HG03066 (cell line): ENCODE results near the gene AQP12B.
"Not testable (repeated sequence)": the region's sequence is repeated elsewhere in the genome, so short reads cannot be mapped to it uniquely, and the experiment has no call there.

ENCODE experiments used
- ATAC-seq: cut with Tn5 transposase; IDR thresholded peaks from one replicate; pipeline ENCODE4 v1.9.1; 2021; ENCODE audit warnings: low read depth; ENCODE audit not compliant: unreplicated experiment

The AQP12B gene

DNA sequence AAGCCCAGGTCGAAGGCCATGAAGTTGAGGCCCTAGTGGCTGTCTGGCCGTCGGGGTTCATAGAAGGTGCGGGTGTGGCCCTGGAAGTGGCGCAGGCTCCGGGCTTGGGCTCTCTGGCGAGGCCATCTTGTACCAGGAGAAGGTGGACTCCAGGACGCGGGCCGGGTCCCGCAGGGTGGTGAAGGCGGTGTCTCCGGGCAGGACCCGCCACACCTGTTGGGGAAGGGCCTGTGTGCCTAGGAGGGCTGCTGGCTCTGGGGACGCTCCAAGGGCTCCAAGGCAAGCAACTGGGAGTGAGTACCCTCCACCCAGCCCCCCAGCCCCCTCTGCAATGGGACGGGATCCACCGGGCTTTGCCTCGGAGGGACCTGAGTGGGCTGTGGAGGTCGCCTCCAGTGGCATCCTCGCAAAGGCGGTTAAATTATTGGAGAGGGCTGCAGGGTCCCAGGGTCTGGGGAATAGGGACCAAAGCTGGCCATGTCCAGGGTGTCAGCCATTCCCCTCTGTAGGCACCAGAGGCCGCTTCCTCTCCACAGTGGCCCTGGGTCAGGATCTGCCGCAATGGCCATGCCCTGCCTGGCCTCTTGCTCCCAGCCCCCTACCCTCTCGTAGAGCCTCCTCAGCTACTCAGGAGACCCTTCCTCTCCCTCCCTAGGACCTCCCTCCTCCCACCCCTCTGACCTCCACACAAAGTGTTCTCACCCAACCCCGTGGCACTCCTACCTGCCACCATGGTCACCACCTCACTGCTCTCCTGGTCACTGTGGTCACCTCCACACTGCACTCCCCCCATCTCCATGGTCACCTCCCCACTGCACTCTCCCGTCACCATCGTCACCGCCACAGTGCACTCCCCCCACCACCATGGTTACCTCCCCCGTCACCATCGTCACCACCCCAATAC is 19.3 kb upstream of the AQP12B start:
- ATAC-seq, result no peak

DNA sequence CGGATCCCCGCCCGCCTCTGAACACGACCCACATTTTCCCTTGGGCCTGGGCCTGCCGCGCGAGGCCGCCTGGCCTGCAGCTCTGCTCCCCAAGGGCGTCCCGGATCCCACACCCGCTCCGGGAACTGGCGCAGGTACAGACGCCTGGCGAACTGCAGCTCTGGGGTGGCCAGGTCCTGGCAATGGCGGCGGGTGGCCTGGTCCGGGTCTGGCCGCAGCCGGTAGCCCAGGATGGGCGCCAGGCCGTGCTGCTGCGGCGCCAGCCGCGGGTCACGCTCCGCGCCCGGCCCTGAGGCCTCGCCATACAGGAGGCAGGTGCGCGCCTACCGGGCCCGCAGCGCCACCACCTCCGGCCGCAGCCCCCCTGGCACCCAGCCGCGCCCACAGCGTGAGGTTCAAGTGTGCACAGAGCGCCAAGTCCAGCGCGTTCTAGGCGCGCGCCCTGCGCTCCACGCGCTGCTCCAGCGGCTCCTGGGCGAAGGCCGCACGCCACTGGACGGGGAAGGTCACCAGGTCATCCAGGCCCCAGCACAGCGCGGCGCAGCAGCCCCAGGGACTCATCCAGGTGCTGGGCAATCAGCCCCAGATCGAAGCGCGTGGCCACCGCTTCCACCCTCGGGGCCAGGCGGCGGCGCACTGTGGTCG is 18.5 kb upstream of the AQP12B start:
- ATAC-seq, result no peak

DNA sequence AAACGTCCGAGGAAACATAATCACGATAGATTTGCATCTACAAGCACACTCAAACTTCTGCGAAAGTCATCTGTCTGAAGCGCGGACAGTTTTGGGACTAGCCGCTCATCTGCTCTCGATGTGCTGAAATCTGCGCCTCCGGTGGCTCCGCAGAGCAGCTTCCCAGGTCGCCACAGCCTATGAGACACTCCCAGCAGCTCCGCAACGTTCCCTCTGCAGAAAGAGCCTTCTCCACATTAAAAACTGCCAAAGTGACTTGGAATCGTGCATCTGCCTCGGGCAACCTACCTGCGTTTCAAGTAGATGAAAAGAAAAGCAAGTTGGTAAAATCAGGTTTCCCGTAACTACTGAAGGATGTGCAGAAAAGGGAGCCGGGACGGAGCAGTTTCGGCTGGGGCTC is 17.9 kb upstream of the AQP12B start:
- not testable (repeated sequence) for ATAC-seq

DNA sequence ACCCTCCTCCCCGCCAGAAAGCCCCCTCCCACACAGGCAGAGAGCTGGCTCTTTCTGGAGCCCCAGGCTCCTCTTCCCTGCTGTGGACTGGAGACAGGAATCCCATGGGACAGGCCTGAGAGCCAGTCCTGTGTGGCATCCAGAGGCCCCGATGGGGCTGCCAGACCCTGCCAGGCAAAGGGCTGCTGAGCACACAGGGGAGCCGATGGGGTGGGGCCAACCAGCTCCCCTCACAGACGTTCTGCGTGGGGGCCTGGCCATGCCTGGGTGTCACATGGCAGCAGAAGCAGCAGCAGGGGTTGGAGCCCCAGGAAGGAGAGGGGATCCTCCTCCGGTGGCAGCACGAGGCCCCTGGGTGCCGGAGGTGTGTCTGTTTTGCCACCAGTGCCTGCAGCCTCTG is 17.1 kb upstream of the AQP12B start:
- not testable (repeated sequence) for ATAC-seq

DNA sequence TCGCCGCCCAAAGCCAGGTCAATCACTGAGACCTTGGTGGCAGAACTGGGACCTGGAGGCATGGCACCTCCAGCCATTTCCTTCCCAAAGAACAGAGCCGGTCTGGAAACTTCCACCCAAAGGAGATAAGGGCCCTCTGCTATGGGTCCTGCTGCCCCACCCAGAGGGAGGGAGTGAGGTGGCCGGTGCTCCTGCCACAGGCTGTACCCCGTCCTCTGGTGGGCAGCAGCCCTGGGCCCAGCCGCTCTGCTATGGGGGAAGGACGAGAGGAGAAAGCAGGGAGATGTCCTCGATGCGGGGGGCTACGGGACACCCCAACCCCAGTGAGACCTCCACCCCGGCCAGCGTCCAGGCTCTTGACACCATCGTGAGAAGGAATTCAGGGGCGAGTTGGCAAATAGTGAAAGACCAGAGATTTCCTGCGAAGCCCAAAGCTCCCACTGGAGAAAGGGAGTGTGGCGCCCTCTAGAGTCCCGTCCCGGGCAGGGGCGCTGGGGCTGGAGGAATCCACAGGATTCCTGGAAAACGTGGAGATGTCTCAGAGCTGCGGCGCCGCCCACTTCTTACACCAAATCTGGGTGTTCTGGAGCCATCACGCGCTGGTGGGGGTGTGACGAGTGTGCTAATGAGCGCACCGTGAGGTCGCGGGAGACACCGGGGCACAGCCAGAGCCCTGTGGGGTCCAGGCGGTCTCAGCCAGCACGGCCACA is 16.3 kb upstream of the AQP12B start:
- not testable (repeated sequence) for ATAC-seq

DNA sequence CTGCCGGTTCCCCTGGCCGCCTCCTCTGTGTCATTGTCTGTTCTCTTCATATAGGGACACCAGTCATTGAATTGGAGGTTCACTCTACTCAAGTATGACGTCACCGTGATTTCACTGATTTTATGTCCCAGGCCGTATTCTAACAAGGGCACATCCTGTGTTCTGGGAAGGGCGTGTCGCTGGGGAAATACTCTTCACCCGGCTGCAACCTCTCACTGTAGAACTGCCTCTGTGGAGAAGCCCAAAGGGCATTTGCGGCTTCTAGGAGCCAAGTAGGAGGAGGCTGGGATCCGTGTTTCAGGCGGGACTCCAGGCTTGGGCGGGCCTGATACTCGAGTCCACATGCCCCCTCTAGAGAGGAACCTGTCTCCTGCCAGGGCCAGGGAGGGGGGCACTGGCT is 13.8 kb upstream of the AQP12B start:
- not testable (repeated sequence) for ATAC-seq

DNA sequence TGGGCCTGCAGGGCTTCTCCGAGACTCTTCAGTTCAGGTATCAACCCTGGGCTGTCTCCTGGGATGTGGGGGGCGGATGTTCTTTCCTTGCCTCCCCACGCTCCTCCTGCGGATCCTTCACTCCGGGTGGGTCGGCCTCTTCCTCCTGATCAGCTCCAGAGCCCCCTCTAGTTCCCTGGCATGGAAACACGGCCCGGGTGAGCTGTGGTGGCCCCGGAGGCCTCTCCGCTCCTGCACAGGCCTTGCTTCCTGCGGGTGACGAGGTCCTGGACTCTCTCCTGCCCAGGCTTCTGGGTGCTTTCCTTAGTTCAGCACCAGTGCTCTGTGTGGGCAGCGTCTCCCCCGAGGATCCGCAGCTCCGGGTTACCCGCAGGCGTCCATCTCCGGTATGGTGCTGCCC is 12.9 kb upstream of the AQP12B start:
- ATAC-seq, result not testable (repeated sequence)

DNA sequence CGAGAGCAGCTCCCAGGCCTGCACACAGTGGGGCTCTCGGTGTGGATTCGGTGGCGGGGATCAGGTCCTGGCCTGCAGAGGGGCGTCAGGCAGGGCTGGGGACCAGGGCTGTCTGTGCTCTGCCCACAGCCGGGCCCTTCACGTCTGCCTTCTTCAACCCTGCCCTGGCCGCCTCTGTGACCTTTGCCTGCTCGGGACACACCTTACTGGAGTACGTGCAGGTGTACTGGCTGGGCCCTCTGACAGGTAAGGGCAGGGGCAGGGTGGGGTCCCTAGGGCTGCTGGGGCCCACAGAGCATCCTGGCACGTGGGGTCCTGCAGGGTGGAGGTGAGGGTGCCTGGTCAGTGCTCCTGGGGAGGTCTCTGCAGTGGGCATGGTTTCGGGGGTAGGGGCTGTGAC is 11.6 kb upstream of the AQP12B start:
- ATAC-seq, result not testable (repeated sequence)

DNA sequence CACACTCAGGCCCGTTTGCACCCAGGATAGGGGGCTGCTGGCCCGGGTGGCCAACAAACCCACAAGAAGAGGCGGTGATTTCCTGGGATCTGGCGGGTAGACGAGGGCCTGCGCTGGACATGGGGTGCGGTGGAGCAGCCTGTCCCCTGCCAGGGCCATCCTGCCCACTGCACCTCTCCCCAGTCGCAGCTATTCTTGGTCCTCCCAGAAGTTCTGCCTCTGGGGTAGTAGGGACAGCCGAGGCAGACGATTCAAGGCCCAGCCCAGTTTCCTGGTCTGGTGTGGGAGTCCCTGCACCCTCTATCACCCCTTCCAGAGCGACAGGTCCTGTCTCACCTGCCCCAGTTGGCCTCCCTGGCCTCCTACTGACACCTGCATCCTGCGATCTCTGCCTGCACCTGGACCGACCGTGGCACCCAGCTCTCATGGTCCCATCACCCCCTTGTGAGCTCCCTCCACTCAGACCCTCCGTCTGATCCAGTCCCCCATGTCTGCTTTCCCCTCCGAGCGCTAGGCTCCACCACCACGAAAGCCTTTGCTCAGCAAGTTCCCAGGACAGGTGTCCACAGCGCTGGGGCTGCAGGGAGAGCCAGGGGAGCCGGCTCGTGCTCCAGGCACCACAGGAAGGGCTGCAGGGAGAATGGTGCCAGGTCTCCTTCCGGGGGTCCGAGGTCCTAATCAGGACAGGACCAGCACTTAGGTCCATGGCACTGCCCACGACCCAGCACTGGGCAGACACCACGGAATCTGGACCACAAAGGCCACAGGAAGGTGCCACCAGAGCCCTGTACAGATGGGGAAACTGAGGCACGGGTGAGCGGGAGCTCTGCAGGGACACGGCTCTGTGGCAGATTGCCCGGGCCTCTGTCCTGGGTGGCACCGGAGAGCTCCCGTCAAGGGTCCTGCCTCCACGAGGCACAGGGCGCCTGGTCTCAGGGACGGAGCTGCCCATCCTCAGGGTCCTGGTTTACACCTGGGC is 10.2 kb upstream of the AQP12B start:
- not testable (repeated sequence) for ATAC-seq

DNA sequence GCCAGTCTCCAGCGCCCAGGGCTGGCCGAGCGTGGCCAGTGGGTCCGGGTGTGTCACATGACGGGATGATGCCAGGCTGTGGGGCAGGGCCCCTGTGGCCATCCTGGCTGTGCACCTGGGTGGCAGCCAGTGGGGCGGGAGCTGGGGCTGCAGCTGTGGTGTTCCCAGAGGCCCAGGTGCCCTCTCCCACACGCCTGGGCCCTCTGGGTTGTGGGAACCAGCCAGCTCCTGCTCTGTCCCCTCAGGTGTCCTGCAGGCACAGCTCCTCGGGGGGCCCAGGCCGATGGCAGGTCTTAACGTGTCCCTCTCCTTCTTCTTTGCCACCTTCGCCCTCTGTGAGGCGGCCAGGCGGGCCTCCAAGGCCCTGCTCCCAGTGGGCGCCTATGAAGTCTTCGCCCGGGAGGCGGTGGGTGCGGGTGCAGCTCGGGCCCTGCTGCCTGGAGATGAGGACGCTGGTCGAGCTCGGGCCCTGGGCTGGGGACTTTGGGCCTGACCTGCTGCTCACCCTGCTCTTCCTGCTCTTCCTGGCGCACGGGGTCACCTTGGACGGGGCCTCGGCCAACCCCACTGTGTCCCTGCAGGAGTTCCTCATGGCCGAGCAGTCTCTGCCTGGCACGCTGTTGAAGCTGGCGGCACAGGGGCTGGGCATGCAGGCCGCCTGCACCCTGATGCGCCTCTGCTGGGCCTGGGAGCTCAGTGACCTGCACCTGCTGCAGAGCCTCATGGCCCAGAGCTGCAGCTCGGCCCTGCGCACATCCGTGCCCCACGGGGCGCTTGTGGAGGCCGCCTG is 9.1 kb upstream of the AQP12B start, which contains the start of gene AQP12A:
TSS of gene AQP12A (plus strand) at position 236 of the 790 bp plus-strand sequence. CDS start at position 284, 48 bp downstream.
- ATAC-seq, result not testable (repeated sequence)

DNA sequence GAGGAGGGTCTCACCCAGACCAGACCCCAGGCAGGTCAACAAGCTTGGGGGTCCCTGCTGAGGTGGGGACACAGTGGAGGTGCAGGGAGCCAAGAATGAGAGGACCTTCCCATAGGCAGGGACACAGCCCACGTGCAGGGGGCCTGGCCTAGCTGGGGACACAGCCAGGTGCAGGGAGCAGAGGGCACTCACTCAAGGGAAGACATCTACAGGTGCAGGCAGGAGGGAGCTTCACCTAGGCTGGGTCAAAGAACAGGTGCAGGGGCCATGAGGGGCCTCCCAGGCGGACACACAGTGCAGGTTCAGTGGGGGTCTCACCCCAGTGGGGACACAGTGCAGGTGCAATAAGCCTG is 8.4 kb upstream of the AQP12B start:
- not testable (repeated sequence) for ATAC-seq

DNA sequence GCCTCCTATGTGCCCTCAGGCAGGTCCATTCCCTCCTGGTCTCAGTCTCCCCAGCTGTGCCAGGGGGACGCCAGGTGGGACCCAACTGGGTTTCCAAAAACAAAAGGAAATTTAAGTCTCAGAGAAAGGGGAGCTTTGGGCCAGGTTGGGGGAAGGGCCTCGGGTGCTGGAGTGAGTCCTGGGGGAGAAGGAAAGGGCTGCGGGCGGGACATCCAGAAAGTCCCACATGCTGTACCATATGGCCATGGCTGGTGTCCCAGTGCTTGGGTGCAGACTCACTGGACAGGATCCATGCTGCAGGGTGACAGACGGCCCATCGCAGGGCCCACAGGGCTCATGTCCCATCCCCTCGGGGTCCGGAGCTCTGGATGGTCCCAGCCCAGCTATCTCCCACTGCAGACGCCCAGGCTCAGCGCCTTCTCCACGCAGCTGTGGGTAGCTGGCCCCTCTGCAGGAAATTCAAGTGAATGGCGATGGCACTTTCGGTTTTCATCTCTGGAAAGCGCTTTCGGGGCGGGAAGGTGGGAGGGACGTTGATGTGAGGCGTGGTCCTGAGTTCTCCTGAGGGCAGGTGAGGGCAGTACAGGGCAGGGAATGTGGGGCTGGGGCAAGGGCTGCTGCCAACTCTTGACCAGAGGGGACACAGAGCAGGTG is 7.9 kb upstream of the AQP12B start:
- not testable (repeated sequence) for ATAC-seq

DNA sequence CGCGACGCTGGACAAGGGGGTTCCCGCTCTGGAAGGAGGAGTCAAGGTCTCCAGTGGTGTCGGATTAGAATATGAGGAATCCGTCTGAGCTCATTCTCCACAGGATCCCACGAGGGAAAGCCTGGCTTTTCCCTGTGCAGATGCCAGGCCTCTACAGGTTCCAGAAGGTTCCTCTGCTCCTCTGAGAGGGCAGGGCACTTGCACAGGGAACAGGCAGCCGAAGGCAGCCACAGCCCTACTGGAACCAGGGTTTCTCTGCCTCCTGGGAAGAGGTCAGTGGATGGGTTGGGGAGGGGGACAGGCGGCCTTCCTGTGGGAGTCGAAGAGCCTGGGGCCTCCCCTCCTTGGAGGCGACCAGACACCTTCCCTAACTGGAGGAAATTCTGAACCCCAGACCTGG is 7.3 kb upstream of the AQP12B start:
- no peak for ATAC-seq

DNA sequence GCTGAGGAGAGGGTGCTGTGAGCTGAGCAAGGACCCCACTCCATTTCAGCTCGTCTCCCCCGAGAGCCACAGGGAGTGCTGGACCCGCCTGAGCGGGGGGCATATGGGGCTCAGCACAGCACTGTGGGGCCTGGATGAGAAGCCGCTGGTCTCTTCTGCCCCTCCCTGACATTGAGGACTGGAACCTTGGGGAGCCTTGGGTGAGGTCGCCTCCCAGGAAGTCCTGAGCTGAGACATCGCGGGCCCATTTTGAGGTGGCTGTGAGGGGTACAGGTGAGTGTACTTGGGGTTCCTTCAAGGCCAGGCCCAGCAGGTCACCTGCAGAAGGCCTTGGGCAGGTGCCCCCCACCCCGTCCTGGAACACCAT is 5.9 kb upstream of the AQP12B start:
- ATAC-seq, result no peak

DNA sequence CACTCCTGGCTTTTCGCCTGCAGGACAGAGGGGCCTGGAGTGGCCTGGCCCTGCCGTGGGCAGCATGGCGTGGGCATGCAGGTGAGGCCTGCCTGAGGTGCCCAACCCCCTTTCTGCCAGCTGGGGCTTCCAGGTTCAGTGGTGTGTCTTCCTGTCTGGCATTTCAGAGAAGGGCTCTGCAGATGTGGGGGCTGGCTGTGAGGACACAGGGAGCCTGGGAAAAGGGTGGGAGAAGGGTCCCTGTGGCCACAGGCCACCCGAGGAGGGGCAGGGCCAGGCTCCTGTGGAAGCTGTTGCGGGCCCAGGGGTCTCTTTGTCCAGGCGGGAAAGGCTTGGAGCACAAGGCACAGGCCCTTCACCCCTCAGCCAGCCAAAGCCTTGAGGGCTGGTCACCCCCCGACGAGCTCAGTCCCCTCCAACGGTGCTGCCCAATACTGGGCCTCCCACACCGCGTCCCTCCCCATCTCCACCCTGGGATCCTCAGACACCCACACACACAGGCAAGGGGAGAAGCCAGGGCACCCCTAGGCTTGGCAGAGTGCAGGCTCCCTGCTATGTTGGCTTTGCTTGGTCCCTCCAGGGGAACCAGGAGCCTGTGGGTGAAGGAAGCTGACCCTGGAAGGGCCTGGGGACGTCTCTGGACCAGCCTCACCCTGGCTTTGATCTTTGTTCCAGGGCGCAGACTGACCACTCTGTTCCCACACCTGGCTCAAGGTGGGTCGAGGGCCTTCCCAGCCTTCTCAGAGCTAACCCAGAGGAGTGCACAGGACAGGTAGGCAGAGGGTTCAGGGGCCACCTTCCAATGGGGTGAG is 5.3 kb upstream of the AQP12B start:
- ATAC-seq, result no peak

DNA sequence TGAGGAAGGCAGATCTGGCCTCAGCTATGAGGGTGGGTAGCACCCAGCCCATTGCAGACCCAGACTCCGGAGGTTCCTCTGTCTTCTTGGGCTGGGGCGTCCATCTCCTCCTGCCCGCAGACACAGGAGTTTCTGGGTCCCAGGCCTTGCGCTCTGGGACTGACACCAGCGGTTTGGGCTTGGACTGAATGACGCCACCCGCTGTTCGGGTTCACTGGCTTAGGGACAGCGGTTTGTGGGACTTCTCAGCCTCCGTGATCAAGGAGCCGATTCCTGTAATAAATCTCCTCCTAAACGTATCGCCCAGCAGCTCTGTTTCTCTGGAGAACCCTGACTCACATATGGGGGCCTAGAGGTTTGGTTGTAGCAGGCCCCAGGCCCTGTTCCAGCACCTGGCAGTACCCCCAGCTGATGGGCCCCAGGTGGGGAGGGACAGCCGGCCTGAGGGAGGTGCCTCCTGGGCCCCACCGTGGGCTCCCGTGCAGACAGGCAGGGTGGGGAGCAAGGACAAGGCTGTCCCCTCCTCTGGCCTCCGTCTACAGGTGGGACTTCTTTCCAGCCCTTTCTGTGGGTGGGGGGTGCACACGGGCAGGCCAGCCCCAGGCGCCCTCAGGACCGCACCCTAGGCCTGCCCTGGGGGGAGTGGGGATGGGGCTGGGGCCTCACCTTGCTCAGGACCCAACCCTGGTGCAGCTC is 4.5 kb upstream of the AQP12B start:
- no peak for ATAC-seq

DNA sequence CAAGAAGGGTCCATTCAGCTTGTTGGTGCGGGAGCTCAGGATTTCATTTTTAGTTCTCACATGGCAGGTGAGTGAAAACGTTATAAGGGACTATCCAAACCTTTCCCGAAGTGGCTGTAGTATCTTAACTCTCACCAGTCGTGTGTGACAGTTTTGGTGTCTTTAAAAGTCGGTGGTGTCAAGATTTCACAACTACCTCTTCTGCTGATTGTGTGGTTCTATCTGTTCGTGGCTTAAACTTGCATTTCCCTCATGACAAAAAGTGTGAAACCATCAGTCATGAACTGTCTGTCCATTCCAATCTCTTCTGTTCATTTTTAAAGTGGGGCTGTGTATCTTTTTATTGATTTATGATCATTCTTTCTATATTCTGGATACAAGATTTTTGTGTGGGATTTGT is 3.8 kb upstream of the AQP12B start:
- no peak for ATAC-seq
